GM18951 (cell line): Measurements from ENCODE around the gene SCAMP1.

Experiments used
- POLR2A ChIP-seq: IDR thresholded peaks from 4 replicates; pipeline ENCODE4 v1.6.1; 2011; ENCODE audit warnings: mild to moderate bottlenecking; ENCODE audit not compliant: insufficient read length, insufficient read depth; ENCODE audit errors: extremely low read depth
- in situ Hi-C: fragments of 300-500 bp; cut with MboI; formaldehyde crosslinking; loops from one replicate; pipeline ENCODE4 v1.12.0; 2022; ENCODE audit warnings: low sequenced_read_pairs, mixed read lengths, inconsistent platforms; ENCODE audit not compliant: unreplicated experiment

SCAMP1 gene

DNA sequence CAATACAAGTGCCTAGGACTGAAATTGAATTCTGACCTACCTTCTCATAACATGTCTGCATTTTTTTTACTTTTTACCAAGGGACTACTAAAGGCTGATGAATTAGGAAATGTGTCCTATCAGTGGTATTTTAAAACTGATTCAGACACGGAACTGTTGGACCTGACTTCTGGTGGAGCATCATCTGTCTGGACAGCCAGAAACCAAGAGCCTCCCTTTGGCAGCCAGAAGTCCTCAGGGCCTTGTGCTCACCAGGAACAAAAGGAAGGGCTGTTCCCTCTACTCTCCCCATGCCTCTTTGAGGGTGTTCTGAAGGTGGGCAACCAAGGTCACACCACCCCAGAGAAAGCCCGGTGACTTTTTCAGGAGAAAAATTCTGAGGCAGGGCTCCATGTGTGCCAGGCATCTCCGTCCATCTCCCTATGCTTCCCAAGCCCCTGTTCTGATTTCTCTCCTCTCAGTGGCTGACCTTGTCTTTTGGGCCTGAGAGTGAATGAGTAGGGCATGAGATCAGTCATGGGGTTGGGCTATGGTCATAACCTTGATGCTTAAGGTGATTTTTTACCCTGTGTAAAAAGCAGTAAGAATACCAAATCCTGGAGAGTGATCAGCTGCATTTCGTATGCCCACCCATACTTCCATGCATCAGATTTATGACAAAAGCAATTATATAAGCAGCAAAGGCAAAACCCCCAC is 143.7 kb downstream of the SCAMP1 start:
- in situ Hi-C loops: no loop called here
- no peak for TF ChIP-seq POLR2A

DNA sequence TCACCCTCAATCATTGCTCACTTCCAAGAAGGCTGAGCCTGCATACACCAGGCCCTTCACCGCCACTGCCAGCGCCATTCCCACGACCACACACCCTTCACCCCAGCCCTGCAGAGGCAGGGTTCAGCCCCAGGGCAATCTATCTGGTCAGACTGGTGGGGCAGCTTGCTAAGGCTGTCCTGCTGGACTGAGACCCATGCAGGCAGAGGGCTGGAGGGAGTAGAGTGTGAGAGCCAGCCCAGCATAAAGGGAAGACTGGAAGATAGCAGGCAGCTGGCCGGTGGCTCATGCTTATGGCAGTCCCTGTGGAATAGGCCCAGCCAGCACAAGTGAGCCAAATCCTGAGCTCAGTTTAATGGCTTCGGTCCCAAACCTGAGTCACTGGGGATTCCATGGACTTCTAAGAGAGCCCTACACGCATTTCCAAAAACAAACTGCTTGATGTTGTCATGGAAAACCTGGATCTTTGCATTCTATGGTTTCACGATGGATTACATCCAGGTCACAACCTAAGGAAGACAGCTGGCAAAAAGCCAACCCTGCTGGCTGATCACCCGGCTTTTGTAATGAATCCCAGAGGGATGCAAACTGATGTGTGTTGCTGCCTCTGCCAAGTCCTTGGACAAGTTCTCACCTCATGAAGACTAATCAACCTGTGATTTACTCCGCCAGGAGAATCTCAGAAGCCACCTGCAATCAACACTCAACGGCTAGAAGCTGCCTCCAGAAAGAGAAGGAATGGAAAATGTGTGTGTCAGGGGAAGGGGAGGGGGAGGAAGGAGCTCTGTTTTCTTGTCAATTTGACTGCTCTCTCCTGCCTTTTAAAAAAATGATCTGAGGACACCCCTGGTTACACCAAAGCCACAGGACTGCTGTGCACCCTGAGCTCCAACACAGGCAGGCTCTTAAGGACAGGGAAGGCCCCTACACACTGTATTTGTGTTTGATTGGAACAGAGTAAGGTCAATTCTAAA is 144.6 kb downstream of the SCAMP1 start:
- in situ Hi-C loops: no loop called here
- no peak for TF ChIP-seq POLR2A

DNA sequence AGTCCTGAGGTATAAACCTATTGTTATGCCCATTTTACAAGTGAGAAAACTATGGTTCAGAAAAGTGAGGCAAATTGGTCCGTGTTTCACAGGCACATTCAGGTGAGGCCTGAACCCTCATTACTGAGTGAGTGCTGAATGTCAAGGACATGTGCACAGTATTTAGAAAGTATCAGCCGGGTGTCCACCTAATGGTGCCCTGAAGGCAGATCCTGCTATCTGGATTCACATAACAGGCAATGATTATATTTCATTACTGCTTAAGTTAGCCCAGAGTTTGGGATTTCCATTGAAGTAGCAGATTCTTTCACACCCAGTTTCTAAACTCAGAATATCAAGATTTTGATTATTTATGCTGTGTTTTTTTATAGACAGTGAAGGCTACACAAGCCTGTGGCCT is 145.4 kb downstream of the SCAMP1 start:
- TF ChIP-seq POLR2A: no peak
- in situ Hi-C loops: no loop called here

DNA sequence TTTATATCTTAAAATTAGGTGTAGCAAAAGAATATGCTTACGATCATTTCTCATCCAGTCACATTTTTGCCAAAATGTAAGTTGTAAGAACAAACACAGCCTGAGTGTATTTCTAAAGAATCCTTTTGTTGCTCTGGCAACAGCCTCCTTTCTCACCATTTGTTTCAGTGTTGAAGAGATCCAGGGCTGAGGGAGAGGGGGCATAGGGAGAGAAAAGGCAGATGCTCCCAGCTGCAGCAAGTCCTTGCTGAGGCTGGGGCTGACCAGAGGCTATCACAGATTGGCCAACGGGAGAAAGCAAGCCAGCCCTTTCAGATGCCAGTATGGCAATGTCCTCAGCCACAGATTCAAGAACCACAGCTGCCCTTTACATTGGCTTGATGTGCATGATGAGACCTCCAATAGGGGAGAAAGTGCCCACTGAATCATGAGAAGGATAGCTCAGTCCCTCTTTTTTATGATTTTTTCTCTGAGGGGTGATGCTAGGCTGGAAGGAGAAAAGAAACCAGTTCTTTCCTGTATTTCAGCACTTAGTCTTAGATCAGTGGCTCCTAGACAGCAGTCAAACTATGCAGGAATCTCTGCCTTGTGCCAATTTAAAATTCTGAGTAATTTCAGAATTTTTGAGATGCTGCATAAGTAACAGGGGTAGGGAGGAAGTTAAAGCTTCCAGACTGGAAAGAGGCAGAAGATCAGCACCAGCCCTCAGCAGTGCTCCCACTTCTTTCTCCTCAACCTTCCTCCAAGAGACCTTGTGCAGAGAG is 146.0 kb downstream of the SCAMP1 start:
- TF ChIP-seq POLR2A: no peak
- in situ Hi-C loops: no loop called here

DNA sequence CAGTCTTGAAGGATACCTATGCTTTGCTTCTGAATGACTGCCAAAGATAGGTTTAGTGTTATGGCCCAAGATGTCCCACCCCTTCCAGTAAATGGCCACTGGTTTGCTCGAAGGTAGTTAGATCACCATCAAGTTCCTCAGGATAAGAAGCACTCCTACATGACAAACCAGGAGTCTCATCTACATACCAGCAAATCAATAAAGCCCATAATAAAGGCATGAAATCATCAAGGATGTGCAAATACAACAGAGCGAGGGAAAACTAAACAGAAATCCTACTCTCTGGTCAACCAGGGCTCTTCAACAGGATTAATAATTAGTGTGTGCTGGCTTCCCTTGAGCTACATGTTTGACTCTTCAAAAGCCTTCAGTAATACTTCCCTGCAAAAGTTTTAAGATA is 147.1 kb downstream of the SCAMP1 start:
- in situ Hi-C loops: no loop called here

DNA sequence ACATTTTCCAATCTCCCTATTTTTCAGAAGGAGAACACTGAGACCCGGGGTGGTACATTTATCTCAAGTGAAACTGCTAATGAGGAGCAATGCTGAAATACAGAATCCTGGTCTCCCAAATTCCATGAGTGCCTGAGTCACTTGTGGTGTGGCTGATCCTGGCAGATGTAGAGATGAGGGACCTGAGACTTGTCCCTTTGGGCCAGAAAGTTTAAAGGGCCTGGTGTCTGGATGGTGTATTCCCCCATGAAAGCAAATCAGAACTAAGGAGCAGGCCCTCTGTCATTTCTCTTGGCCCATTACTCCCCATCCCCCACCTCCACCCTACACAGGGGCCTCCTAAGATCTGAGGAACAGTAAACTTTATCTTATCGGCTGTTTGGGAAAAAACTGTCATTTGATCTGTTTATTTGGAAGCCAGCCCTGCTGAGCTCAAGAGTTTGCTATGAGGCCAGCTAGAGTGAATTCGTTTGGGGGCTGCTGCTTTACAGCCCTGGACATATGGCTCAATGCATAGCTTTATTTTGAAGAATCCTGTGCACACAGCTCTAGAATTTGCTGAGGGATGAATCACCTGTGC is 147.9 kb downstream of the SCAMP1 start:
- no peak for TF ChIP-seq POLR2A
- in situ Hi-C loops: no loop called here

More for the DNA sequence above, 147.1 kb downstream of the SCAMP1 start:
- TF ChIP-seq POLR2A: no peak

DNA sequence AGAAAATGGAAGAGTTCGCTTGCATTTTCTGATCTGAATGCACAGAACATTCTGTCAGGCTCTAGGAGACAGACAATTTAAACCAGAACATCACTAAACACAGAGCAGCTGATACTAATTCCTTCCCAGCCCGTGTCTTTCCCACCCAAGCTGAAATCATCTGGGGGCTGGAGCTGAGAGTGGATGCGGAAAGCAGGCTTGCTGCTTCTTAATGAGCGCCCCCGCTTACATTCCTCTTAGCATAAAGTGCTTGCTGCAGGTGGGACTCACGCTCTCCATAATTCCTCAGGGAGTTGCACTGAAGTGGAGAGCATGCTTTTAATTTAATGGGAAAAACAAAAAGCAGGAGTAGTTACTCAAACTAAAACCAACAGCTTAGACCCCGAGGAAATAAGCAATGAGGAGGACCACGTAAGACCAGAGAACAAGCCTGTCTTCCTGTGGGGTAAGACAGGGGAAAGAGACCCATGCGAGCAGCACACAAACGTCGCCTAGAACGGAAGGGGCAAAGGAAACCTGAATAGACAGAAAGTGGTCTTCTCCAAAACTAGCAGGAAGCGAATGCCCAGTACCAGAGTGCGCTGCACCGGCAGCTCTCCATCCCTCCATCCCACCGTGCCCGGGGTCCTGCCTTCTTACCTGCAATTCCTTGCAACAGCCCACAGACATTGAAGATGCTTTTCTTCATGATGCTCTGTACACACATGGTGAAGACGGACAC is 148.9 kb downstream of the SCAMP1 start:
- in situ Hi-C loops: no loop called here
- no peak for TF ChIP-seq POLR2A

DNA sequence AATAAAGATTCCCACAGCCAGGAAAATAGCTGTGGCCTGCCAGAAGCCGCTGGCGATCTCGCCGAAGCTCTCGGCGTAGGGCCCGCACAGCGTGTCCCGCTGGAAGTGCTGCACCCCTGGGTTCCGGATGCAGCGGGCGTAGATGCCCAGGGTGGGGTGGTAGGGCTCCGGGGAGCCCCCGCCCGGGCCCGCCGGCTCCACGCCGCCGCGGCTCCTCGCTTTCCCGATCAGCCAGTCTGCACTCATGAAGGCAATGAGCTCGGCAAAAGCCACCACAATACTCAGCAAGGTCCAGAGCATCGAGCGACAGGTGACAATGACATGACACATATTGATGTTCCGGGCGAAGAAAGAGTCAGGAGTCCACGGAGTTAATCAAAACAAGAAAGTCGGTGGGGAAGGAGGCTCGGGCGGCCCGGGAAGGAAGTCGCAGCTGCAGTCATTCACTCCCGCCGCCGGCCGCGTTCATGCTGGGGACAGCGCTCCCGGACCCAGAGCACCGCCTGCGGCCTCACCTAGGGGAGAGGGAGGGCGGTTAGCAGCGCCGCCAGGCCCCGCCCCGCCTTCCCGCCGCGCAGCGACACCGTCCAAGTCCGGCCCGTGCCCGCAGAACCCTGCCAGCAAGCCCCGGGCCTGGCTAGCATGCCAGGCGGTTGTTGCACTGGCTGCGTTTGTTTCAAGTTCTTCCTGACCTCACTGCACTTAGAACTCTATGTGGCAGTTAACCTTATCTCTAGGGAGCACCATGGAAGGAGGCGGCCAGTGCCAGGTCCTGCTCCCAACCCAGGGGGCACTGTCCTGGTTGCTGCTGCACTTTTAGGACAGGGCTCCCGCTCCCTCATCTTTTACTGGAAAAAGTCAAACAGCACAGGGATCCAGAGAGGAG is 149.7 kb downstream of the SCAMP1 start:
- in situ Hi-C loops: no loop called here
- peak; percentile 29 for TF ChIP-seq POLR2A

DNA sequence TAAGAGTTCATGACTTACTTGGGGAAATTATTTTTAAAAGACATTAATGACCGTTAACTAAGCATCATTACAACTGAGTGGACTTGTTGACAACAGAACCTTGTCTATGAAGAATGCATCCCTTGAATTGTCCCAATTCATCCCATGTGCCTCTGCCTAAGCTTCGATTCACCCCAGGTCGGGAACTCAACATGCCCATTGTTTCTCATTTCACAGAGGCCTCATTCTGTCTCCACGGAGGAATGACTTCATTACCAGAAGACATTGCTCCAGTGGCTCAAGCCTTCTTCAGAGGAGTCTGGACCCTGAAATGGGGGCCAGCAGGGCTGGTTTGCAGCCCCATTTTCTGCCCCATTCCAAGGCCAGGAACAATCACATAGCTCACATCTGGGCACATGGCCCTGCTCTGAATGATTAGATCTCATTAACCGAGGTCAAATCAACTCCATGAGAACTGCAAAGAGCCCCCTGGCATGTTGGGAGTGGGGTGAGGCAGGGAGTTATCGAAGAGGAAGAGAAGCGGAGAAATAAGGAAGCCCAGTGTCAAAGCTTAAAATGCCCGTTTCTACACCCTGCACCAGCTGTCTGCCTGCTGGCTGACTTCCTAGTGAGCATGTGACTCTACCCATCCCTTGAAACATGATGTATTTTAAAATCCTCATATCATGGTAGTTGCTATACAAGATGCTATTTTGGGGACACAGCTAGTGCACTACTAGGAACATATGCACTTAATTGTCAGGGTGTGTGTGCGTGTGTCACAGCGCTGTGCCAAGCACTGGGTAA is 150.9 kb downstream of the SCAMP1 start:
- in situ Hi-C loops: no loop called here
- TF ChIP-seq POLR2A: no peak

DNA sequence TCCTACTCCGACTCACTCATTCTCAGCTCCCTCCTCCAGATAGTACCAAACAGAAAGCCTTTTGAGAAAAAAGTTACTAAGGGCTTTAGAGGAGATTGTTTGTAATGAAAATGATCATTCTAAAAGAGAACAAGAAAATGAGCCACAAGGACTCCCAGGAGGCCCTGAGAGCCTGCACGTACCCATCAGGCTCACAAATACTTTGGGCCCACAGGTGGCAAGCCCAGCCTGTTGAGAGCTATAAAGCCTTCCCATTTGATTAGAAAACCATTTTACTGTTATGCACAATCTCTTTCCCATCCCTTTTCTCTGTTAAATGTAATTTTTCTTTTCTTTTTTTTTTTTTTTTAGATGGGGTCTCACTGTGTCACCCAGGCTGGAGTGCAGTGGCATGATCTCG is 152.0 kb downstream of the SCAMP1 start:
- in situ Hi-C loops: no loop called here
- no peak for TF ChIP-seq POLR2A

DNA sequence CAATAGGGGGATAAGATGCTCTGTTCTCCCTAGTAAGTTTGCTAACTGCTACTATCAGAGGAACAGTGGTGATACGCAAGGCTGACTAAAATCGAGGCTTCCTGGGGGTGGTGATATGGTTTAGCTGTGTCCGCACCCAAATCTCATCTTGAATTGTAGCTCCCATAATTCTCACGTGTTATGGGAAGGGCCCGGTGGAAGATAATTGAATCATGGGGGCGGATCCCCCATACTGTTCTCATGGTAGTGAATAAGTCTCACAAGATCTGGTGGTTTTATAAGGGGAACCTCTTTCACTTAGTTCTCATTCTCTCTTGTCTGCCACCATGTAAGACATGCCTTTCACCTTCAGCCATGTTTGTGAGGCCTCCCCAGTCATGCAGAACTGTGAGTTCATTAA is 153.0 kb downstream of the SCAMP1 start:
- in situ Hi-C loops: no loop called here
- no peak for TF ChIP-seq POLR2A
